ENCODE data around the gene MYH13.

MYH13 gene

DNA sequence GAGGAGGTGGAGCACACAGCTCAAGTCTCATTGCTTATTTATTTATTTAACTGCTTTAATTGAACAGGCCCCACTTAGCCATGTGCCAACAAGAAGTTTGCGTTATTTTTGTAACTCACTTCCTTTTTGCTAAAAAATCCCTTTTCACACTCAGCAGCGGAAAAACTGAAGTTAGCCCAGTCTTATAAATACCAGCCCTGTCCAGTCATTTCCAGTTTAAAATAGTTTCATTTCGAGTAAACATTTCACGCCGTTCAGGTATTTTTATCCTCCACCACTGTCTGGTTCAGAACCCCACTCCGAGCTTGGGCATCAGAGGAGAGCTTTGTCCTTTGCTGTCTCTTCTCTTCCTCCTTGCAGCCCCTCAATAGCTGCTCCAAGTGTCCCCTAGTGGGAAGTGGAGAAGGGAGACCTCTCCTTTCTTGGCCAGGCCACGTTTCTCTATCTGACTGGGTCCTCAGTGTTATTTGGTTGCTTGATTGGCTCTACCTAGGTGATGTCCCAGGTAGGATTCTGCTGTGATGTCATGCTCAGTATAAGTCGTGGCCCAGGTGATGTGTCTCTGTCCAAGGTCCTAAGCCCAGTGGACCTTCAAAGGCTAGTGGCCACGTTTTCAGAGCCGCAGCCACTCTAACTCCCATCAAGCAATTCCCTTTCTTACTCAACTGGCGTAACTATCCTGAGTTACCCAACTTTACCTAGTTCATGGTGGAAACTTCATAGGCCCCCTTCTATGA lies 121.4 kb downstream of the MYH13 start:
- no peak for DNase-seq (ENCODE audit: low spot score)

All from AG08396 (cell line).